GM18858 (cell line): Measurements from ENCODE around the gene ITGB6.

Experiments used
- ATAC-seq: cut with Tn5 transposase; IDR thresholded peaks from one replicate; pipeline ENCODE4 v1.9.1; 2021; ENCODE audit not compliant: unreplicated experiment

ITGB6 gene

GRCh38 chr2:160199683-160200389 lies at the start of gene ITGB6:
Gene ITGB6 (minus strand): TSS chr2:160200272. CDS start chr2:160200063, 209 bp downstream.
- ATAC-seq = no peak

GRCh38 chr2:160247296-160248035 lies 47.4 kb upstream of the ITGB6 start:
- ATAC-seq = no peak

- no peak for ATAC-seq
Observed at GRCh38 chr2:160246356-160246755, 46.3 kb upstream of the ITGB6 start.

- ATAC-seq = no peak
Observed at GRCh38 chr2:160245614-160246155, 45.6 kb upstream of the ITGB6 start.

GRCh38 chr2:160242893-160243564 lies 43.0 kb upstream of the ITGB6 start:
- ATAC-seq = no peak

GRCh38 chr2:160241251-160242137 lies 41.4 kb upstream of the ITGB6 start:
- ATAC-seq = no peak

GRCh38 chr2:160239436-160239835 lies 39.4 kb upstream of the ITGB6 start:
- ATAC-seq = no peak

- ATAC-seq = no peak
Observed at GRCh38 chr2:160238392-160238791, 38.3 kb upstream of the ITGB6 start.

GRCh38 chr2:160232905-160233475 lies 32.9 kb upstream of the ITGB6 start:
- no peak for ATAC-seq

- ATAC-seq = no peak
Observed at GRCh38 chr2:160229591-160229990, 29.5 kb upstream of the ITGB6 start.

GRCh38 chr2:160228141-160228917 lies 28.3 kb upstream of the ITGB6 start:
- ATAC-seq = no peak

- no peak for ATAC-seq
Observed at GRCh38 chr2:160227293-160227915, 27.3 kb upstream of the ITGB6 start.

GRCh38 chr2:160226367-160226766 lies 26.3 kb upstream of the ITGB6 start:
- ATAC-seq = no peak

GRCh38 chr2:160225722-160226121 lies 25.6 kb upstream of the ITGB6 start:
- no peak for ATAC-seq

- ATAC-seq = no peak
Observed at GRCh38 chr2:160224507-160224906, 24.4 kb upstream of the ITGB6 start.

GRCh38 chr2:160224060-160224459 lies 24.0 kb upstream of the ITGB6 start:
- ATAC-seq = peak; percentile 97

- ATAC-seq = no peak
Observed at GRCh38 chr2:160223560-160223959, 23.5 kb upstream of the ITGB6 start.

GRCh38 chr2:160222546-160223283 lies 22.6 kb upstream of the ITGB6 start:
- no peak for ATAC-seq
